GM12891 (cell line): ENCODE results near the gene ZNF407.

Experiments used
- PAX5 ChIP-seq: IDR thresholded peaks from 2 replicates; pipeline ENCODE4 v1.6.1; 2011; ENCODE audit warnings: low read length, moderate library complexity, mild to moderate bottlenecking; ENCODE audit not compliant: insufficient read depth, severe bottlenecking
- POLR2A ChIP-seq: IDR thresholded peaks from 2 replicates; pipeline ENCODE4 v1.6.1; 2011; ENCODE audit warnings: low read depth, low read length, control low read depth
- POLR2AphosphoS5 ChIP-seq: IDR thresholded peaks from 2 replicates; pipeline ENCODE4 v1.6.1; 2011; ENCODE audit warnings: low read depth, low read length, control low read depth
- POU2F2 ChIP-seq: IDR thresholded peaks from 2 replicates; pipeline ENCODE4 v1.6.1; 2011; ENCODE audit warnings: low read depth, mild to moderate bottlenecking, control low read depth, low read length, moderate library complexity
- SPI1 ChIP-seq: IDR thresholded peaks from 2 replicates; pipeline ENCODE4 v1.6.1; 2011; ENCODE audit warnings: low read depth, low read length, control low read depth
- TAF1 ChIP-seq: IDR thresholded peaks from 2 replicates; pipeline ENCODE4 v1.6.1; 2011; ENCODE audit warnings: low read depth, low read length, control low read depth

GRCh38 chr18:74674487-74674886 lies 76.8 kb downstream of the ZNF407 start:
- no peak for TF ChIP-seq SPI1
- no peak for TF ChIP-seq POLR2AphosphoS5
- no peak for TF ChIP-seq POLR2A
- no peak for TF ChIP-seq POU2F2
- TF ChIP-seq PAX5 = no peak
- no peak for TF ChIP-seq TAF1
